Astrocyte of the cerebellum (primary cell): ENCODE results near the gene COL23A1.

ENCODE experiments used
- DNase-seq: peaks from one replicate; pipeline ENCODE4 v3.0.0-alpha.2; 2011; ENCODE audit warnings: low read depth
- H3K4me3 ChIP-seq: 2 replicates; pipeline ENCODE4 v1.5.1; 2011; ENCODE audit warnings: mild to moderate bottlenecking, low read depth, low read length, moderate library complexity
- in situ Hi-C: cut with HindIII; loops from 2 replicates; pipeline ENCODE4 v1.10.0; 2017; ENCODE audit warnings: low sequenced_read_pairs
- TF ChIP-seq, protein P1 (sequence below): IDR thresholded peaks from 2 replicates; pipeline ENCODE4 v1.5.1; 2012; ENCODE audit warnings: low read length, low read depth, moderate library complexity, mild to moderate bottlenecking; ENCODE audit errors: missing control alignments

Gene COL23A1

GRCh38 chr5:178331491-178331996 lies 258.6 kb downstream of the COL23A1 start:
- no peak for DNase-seq
- in situ Hi-C loops, result no loop called here
- TF ChIP-seq, protein P1, sequence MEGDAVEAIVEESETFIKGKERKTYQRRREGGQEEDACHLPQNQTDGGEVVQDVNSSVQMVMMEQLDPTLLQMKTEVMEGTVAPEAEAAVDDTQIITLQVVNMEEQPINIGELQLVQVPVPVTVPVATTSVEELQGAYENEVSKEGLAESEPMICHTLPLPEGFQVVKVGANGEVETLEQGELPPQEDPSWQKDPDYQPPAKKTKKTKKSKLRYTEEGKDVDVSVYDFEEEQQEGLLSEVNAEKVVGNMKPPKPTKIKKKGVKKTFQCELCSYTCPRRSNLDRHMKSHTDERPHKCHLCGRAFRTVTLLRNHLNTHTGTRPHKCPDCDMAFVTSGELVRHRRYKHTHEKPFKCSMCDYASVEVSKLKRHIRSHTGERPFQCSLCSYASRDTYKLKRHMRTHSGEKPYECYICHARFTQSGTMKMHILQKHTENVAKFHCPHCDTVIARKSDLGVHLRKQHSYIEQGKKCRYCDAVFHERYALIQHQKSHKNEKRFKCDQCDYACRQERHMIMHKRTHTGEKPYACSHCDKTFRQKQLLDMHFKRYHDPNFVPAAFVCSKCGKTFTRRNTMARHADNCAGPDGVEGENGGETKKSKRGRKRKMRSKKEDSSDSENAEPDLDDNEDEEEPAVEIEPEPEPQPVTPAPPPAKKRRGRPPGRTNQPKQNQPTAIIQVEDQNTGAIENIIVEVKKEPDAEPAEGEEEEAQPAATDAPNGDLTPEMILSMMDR, result no peak
- H3K4me3 ChIP-seq, result no peak overlapping the region

GRCh38 chr5:178330791-178331404 lies 259.3 kb downstream of the COL23A1 start:
- in situ Hi-C loops, result no loop called here
- no peak for DNase-seq
- H3K4me3 ChIP-seq, result no peak overlapping the region
- TF ChIP-seq, protein P1, result no peak

DNA sequence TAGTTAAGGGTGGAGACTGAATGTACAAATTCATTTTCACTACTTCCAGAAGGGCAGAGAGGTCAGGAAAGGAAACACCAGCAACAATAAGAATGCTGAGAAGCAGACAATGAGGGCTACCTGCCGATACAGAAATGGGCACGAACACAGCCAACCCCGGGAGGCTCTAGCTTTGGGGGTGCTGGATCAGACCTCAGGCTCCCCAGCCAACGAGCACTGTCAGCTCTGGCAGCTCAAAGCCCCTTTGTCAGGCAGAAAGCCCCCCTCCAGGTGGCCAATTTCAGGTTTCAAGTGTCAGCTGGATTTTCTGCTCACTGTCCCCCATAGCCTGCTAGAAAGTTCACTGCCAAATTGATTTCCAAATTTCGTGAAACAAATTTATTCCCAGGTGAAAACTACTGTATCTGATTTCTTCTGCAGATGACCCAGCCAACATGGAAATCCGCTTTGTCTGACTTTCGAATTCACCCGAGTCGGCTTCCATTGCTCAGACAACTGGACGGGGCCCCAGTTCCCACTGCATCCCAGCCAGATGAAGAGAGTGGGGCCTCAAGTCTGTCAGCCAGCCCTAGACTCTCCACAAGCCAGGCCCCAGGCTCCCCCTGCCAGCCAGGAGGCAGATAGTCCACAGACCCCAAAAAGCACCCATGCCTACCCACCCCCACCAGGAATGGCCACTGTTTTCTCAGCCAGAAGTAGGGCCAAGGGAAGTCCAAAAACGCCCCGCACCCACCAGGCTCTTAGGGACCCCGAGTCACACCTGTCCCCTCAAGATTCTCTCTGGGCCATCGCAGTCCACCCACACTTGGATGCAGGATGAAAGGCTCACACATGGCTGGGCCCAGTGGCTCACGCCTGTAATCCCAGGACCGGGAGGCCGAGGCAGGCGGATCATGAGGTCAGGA lies 261.1 kb downstream of the COL23A1 start:
- TF ChIP-seq, protein P1, result no peak
- no peak for DNase-seq
- in situ Hi-C loops, result no loop called here
- H3K4me3 ChIP-seq, result no peak overlapping the region

DNA sequence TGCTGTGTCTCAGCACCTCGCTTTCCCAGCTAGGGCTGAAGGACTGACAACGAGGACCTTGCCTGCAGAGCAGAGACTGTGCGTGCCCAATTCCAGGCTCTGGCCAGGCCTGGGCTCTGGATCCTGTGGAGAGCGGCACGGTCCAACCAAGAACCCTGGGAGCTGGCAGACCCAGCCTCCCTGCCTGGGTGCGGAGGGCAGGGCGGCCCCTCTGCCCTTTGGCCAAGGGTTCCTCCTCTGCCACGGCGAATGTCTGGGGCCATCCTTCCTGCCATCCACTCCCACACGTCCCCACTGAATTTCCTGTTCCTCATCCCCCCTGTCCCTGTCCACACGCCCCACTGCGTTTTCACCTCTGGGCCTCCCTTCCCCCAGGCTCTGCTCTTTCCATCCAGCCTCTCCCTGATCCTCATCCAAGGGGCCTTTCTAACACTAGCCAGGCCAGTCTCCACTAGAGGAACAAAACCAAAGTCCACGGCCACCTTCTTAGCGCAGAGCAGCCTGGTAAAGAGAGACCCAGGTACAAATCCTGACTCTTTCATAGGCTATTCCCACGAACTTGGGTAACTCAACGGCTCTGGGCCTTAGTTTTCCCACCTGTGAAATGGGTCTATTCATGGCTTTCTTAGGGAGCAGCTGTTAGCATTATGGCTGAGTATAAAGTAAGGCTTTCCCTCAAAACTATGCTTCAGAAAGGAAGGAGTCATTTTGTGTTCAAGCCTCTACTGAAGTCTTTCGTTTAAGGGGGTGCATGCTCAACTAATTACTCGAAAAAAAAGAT lies 262.1 kb downstream of the COL23A1 start:
- DNase-seq, result no peak
- H3K4me3 ChIP-seq, result no peak overlapping the region
- TF ChIP-seq, protein P1, result no peak
- in situ Hi-C loops, result no loop called here

GRCh38 chr5:178327446-178327845 lies 262.7 kb downstream of the COL23A1 start:
- TF ChIP-seq, protein P1, result no peak
- in situ Hi-C loops, result no loop called here
- DNase-seq, result no peak

DNA sequence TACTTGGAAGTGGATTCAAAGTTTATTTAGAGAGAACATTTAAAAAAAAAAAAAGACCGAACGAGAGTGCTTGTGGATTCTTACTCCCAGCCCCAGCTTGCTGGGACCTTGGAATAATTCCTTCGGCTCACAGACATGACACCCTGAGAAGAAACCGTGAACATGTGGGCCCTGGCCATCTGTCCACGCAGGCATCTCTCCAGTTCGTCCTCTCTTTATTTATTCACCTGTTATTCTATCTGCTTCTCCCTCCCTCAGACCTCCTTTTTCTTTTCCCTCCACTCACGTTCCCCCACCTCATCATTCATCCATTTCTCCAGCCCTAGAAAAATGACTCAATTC lies 263.8 kb downstream of the COL23A1 start:
- in situ Hi-C loops, result no loop called here
- no peak for DNase-seq
- TF ChIP-seq, protein P1, result no peak
- no peak overlapping the region for H3K4me3 ChIP-seq

More at GRCh38 chr5:178327446-178327845, 262.7 kb downstream of the COL23A1 start:
- H3K4me3 ChIP-seq, result no peak overlapping the region
